ENCODE results near the gene MEF2A.

The MEF2A gene

DNA sequence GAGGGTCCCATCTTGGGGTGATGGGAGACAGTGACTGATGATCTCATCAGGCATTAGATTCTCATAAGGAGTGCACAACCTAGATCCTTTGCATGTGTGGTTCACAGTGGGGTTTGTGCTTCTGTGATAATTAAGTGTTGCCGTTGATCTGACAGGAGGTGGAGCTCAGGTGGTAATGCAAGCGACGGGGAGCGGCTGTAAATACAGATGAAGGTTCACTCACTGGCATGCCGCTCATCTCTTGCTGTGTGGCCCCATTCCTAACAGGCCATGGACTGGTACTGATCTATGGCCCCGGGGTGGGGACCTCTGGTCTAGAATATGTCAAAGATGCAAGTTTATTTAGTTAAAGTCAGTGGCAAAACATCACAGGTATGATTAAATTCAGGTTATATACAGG lies 8.7 kb downstream of the MEF2A start:
- TF ChIP-seq SPI1 (IDR thresholded peaks at IDR 0.05; ENCODE audit: low read depth, low read length) (no peak), TAF1 (IDR thresholded peaks at IDR 0.05; ENCODE audit: low read depth, low read length) (no peak), POU2F2 (IDR thresholded peaks at IDR 0.05; ENCODE audit: low read depth, low read length) (no peak), PAX5 (IDR thresholded peaks at IDR 0.05; ENCODE audit: insufficient read depth, low read length, severe bottlenecking) (no peak), POLR2A (IDR thresholded peaks at IDR 0.05; ENCODE audit: low read depth, low read length) (no peak), POLR2AphosphoS5 (IDR thresholded peaks at IDR 0.05; ENCODE audit: low read depth, low read length) (no peak)
- no peak for DNase-seq (ENCODE audit: insufficient read length, low spot score)
- peak; percentile 26 for FAIRE-seq

DNA sequence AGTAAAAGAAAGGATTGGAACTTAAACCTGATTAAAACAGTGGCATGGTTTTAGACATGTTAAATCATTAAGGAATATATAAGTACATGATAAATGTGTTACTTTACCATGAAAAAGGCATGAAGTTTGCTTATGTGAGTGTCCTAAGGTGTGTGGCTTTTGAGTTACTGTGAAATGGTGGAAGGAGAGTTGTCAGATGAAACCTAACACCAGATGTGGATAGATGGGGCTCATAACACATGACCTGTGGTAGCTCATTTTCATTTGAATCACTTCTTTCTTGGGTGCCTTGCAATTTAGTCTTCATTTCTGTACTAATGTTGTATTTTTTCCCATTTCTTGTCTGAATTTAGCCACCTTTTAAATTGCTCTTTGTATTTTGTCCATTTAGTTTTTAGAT lies 13.0 kb downstream of the MEF2A start:
- FAIRE-seq (peak; percentile 64), DNase-seq (ENCODE audit: insufficient read length, low spot score) (no peak)
- no peak for TF ChIP-seq PAX5 (IDR thresholded peaks at IDR 0.05; ENCODE audit: insufficient read depth, low read length, severe bottlenecking)
- TF ChIP-seq POLR2AphosphoS5 (IDR thresholded peaks at IDR 0.05; ENCODE audit: low read depth, low read length), result no peak
- TF ChIP-seq SPI1 (IDR thresholded peaks at IDR 0.05; ENCODE audit: low read depth, low read length), result no peak
- no peak for TF ChIP-seq TAF1 (IDR thresholded peaks at IDR 0.05; ENCODE audit: low read depth, low read length)
- no peak for TF ChIP-seq POLR2A (IDR thresholded peaks at IDR 0.05; ENCODE audit: low read depth, low read length)
- TF ChIP-seq POU2F2 (IDR thresholded peaks at IDR 0.05; ENCODE audit: low read depth, low read length), result no peak

DNA sequence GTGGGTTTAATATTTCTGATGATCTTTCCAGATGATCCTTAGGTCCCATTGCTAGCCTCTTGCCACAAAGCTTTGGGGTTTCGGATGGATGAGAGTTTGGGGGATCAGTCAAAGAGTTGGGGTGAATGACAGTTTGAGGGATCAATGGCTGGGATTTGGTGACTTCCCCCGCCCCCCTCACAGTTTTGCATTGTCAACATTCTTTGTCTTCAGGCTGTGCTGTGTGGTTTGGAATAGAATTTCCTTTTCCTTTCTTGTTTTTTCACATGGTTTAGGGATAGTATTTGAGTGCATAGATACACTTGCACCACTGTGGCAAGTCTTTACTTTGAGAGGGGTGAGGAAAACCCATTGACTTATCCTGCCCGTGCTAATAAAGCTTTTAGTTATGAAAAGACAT lies 14.3 kb downstream of the MEF2A start:
- DNase-seq (ENCODE audit: insufficient read length, low spot score), result no peak
- no peak for TF ChIP-seq POU2F2 (IDR thresholded peaks at IDR 0.05; ENCODE audit: low read depth, low read length)
- TF ChIP-seq TAF1 (IDR thresholded peaks at IDR 0.05; ENCODE audit: low read depth, low read length), result no peak
- TF ChIP-seq PAX5 (IDR thresholded peaks at IDR 0.05; ENCODE audit: insufficient read depth, low read length, severe bottlenecking), result no peak
- no peak for TF ChIP-seq POLR2A (IDR thresholded peaks at IDR 0.05; ENCODE audit: low read depth, low read length)
- TF ChIP-seq SPI1 (IDR thresholded peaks at IDR 0.05; ENCODE audit: low read depth, low read length), result no peak
- no peak for TF ChIP-seq POLR2AphosphoS5 (IDR thresholded peaks at IDR 0.05; ENCODE audit: low read depth, low read length)
- no peak for FAIRE-seq

DNA sequence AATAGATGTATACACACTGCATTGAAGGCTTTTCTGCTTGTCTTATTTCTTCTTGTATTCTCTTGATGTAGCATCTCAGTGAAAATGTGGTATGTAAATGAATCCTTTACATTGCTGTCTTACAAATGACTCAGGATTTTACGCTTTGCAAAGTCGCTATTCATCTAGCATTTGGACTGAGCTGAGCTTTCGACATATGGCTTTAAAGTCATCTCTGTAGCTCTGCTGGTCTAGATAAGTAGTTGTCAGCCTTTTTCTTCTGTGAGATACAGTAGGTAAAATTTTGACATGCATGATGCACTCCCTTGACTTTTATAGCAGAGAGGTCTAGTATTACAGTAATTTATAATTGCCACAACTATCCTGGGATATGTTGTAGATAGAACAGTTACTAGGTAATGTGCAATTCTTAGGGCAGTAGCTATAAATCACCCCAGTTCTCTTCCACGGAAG lies 16.8 kb downstream of the MEF2A start:
- FAIRE-seq, result no peak
- TF ChIP-seq POLR2AphosphoS5 (IDR thresholded peaks at IDR 0.05; ENCODE audit: low read depth, low read length), result no peak
- no peak for DNase-seq (ENCODE audit: insufficient read length, low spot score)

DNA sequence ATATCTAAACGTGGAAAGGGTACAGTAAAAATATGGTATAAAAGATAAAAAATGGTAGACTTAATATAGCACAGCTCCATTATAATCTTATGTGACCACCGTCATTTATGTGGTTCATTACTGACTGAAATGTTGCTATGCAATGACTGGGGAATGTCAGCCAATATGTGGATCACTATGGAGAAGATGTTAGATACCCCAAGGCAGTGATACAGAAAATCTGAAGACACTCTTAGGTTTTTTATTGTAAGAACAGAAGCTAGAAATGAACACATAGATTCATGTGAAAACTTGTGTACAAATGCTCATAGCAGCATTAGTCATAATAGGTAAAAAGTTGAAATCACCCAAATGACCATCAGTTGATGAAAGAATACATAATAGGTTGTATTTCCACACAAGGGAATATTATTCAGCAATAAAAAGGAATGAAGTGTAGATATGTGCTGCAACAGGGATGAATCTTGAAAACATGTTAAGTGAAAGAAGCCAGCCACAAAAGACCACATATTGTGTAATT lies 18.4 kb downstream of the MEF2A start:
- FAIRE-seq (no peak), DNase-seq (ENCODE audit: insufficient read length, low spot score) (no peak)
- TF ChIP-seq POU2F2 (IDR thresholded peaks at IDR 0.05; ENCODE audit: low read depth, low read length) (no peak), POLR2A (IDR thresholded peaks at IDR 0.05; ENCODE audit: low read depth, low read length) (no peak), TAF1 (IDR thresholded peaks at IDR 0.05; ENCODE audit: low read depth, low read length) (no peak), SPI1 (IDR thresholded peaks at IDR 0.05; ENCODE audit: low read depth, low read length) (no peak), POLR2AphosphoS5 (IDR thresholded peaks at IDR 0.05; ENCODE audit: low read depth, low read length) (no peak), PAX5 (IDR thresholded peaks at IDR 0.05; ENCODE audit: insufficient read depth, low read length, severe bottlenecking) (no peak)

DNA sequence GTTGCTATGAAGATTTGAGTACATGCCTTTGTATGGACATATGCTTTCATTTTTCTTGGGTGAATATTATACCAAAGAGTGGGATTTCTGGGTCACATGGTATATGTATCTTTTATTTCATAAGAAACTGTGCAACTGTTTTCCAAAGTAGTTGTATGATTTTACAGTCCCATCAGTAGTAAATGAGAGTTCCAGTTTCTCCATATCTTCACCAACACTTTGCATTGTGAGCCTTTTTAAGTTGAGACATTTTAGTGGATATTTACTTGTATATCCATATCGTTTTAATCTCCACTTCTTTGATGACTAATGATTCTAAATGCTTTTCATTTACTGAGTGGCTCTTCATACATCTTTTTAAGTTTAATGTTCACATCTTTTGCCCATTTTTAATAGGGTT lies 20.3 kb downstream of the MEF2A start:
- no peak for FAIRE-seq
- TF ChIP-seq POLR2AphosphoS5 (IDR thresholded peaks at IDR 0.05; ENCODE audit: low read depth, low read length), result no peak
- TF ChIP-seq PAX5 (IDR thresholded peaks at IDR 0.05; ENCODE audit: insufficient read depth, low read length, severe bottlenecking), result no peak
- no peak for TF ChIP-seq SPI1 (IDR thresholded peaks at IDR 0.05; ENCODE audit: low read depth, low read length)
- TF ChIP-seq POU2F2 (IDR thresholded peaks at IDR 0.05; ENCODE audit: low read depth, low read length), result no peak
- no peak for TF ChIP-seq TAF1 (IDR thresholded peaks at IDR 0.05; ENCODE audit: low read depth, low read length)
- no peak for TF ChIP-seq POLR2A (IDR thresholded peaks at IDR 0.05; ENCODE audit: low read depth, low read length)
- DNase-seq (ENCODE audit: insufficient read length, low spot score), result no peak

DNA sequence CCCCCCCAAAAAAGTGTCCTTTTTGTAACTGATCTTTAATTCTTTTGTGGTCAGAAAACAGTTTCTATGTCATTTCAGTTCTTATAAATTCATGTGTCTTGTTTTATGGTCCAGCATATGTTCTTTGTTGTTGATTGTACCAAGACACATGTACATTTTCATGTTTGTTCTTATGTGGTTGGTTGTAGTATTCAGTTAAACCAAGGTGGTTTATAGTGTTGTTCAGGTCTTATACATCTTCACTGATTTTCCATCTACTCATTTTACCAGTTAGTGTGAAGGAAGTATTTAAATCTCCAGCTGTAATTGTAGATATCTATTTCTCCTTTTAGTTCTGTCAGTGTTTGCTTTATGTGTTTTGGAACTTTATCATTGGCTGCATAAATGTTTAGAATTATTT lies 24.0 kb downstream of the MEF2A start:
- FAIRE-seq (no peak), DNase-seq (ENCODE audit: insufficient read length, low spot score) (no peak)
- TF ChIP-seq TAF1 (IDR thresholded peaks at IDR 0.05; ENCODE audit: low read depth, low read length), result no peak

DNA sequence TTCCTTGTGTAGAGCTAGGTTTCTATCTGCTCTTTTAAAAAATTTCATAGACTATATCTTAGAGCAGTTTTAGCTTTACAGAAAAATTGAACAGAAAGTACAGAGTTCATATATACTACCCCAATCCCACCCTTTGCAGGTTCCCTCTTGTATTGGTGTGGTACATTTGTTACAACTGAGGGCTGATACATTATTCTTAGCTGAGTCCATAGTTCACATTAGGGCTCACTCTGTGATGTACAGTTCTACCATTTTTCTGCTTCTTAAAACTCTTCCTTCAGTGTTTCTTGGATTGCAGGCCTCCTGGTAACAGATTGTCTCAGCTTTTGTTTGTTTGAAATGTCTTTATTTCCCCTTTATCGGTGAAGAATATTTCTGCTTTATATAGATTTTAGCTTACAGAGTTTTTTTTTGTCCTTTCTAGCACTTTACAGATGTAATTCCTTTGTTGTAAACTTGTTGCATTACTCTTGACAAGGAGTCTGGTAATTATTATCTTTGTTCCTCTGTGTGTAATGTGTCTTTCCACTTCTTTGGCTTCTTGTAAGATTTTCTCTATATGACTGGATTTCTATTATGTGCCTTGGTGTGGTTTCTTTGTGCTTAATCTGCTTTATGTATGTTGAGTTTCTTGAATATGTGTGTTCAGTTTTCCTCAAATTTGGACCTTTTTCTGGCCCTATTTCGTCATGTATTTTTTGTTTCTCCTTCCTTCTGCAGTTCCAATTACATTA lies 25.3 kb downstream of the MEF2A start:
- TF ChIP-seq TAF1 (IDR thresholded peaks at IDR 0.05; ENCODE audit: low read depth, low read length), result no peak
- no peak for TF ChIP-seq SPI1 (IDR thresholded peaks at IDR 0.05; ENCODE audit: low read depth, low read length)
- no peak for TF ChIP-seq POLR2A (IDR thresholded peaks at IDR 0.05; ENCODE audit: low read depth, low read length)
- TF ChIP-seq PAX5 (IDR thresholded peaks at IDR 0.05; ENCODE audit: insufficient read depth, low read length, severe bottlenecking), result no peak
- no peak for TF ChIP-seq POLR2AphosphoS5 (IDR thresholded peaks at IDR 0.05; ENCODE audit: low read depth, low read length)
- no peak for TF ChIP-seq POU2F2 (IDR thresholded peaks at IDR 0.05; ENCODE audit: low read depth, low read length)
- DNase-seq (ENCODE audit: insufficient read length, low spot score) (no peak), FAIRE-seq (no peak)

DNA sequence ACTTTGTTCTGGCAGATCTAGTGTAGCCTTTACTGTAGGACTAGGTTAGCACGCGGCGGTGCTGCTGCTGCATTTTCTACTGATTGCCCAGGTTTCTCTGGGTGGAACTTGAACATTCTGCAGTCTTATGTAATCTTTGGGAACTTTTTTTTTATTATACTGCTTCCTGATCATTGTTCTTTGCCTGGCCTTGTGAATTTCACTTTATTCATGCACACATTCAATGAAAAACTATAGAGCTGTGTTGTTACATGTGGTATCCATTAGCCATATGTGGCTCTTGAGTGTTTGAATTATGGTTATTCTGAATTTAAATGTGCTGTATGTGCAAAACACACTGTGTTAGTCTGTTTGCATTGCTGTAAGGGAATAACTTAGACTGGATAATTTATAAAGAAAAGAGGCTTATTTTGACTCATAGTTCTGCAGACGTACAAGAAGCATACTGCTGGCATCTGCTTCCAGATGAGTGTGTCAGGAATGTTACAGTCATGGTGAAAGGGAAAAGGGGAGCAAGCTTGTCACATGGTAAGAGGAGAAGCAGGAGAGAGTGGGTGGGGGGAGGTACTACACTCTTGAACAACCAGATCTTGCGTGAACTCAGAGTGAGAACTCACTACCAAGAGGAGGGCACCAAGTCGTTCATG lies 26.5 kb downstream of the MEF2A start:
- FAIRE-seq, result no peak
- TF ChIP-seq POU2F2 (IDR thresholded peaks at IDR 0.05; ENCODE audit: low read depth, low read length) (no peak), TAF1 (IDR thresholded peaks at IDR 0.05; ENCODE audit: low read depth, low read length) (no peak)

DNA sequence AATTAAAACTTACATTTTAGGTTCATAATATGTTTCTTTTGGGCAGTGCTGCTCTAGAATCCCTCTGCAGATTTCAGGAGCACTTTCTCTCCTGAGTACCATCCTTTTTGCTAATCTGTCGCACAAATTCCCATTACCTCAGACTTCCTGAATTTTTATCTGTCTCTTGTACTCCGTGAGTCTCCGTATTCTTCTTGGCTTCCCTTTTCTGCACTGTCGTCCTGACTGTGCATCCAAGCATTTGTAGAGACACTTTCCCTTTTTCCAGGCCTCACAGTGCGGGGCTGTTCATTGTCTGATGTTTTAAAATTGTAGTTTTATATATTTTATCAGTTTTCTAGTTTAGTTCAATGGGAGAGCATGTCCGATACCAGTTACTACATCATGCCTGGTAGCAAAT lies 27.3 kb downstream of the MEF2A start:
- no peak for FAIRE-seq
- no peak for TF ChIP-seq POLR2A (IDR thresholded peaks at IDR 0.05; ENCODE audit: low read depth, low read length)
- no peak for TF ChIP-seq POU2F2 (IDR thresholded peaks at IDR 0.05; ENCODE audit: low read depth, low read length)
- no peak for TF ChIP-seq POLR2AphosphoS5 (IDR thresholded peaks at IDR 0.05; ENCODE audit: low read depth, low read length)
- no peak for TF ChIP-seq PAX5 (IDR thresholded peaks at IDR 0.05; ENCODE audit: insufficient read depth, low read length, severe bottlenecking)
- no peak for TF ChIP-seq SPI1 (IDR thresholded peaks at IDR 0.05; ENCODE audit: low read depth, low read length)
- no peak for TF ChIP-seq TAF1 (IDR thresholded peaks at IDR 0.05; ENCODE audit: low read depth, low read length)
- DNase-seq (ENCODE audit: insufficient read length, low spot score), result no peak

More for the DNA sequence above, 26.5 kb downstream of the MEF2A start:
- no peak for DNase-seq (ENCODE audit: insufficient read length, low spot score)
